Lung (tissue), 12 donors: ENCODE results near the gene TLE7. TPM values are rescaled to one million over a fixed set of nuclear protein-coding genes. Genes with fewer than 3 reads are reported as not detected.
A peak's percentile ranks its signal among the peaks of the same experiment; 100 is the strongest.

Experiments used
- ATAC-seq: fragments of 200-7000 bp; cut with Tn5 transposase; one replicate; pipeline ENCODE4 v1.9.1; 2020; ENCODE audit warnings: moderate number of reproducible peaks; ENCODE audit not compliant: insufficient read depth, low FRiP score
- DNase-seq, 3 donors: peaks; one replicate each; pipeline ENCODE4 v3.0.0-alpha.2; 2013 to 2017
- H3K27ac ChIP-seq, 2 donors: one replicate each; pipeline ENCODE4 v1.5.1; 2013; ENCODE audit warnings: mild to moderate bottlenecking in 2 of 2, moderate library complexity in 2 of 2, control low read depth in 1 of 2, inconsistent platforms in 1 of 2, low read depth in 1 of 2, low read length in 1 of 2
- H3K27me3 ChIP-seq, 3 donors: one replicate each; pipeline ENCODE4 v1.5.1; 2013; ENCODE audit warnings: low read length in 2 of 3; ENCODE audit not compliant: control insufficient read depth in 3 of 3, insufficient read depth in 3 of 3
- H3K36me3 ChIP-seq, 4 donors: one replicate each; pipeline ENCODE4 v1.5.1; 2013; ENCODE audit warnings: low read length in 4 of 4, mild to moderate bottlenecking in 1 of 4, moderate library complexity in 1 of 4; ENCODE audit not compliant: control insufficient read depth in 4 of 4, insufficient read depth in 4 of 4
- H3K4me1 ChIP-seq, 5 donors: one replicate each; pipeline ENCODE4 v1.5.1; 2013; ENCODE audit warnings: low read length in 5 of 5, mild to moderate bottlenecking in 2 of 5, moderate library complexity in 1 of 5; ENCODE audit not compliant: control insufficient read depth in 5 of 5, insufficient read depth in 5 of 5
- H3K4me3 ChIP-seq: one replicate; pipeline ENCODE4 v1.5.1; 2013; ENCODE audit warnings: mild to moderate bottlenecking, control low read depth, moderate library complexity
- H3K9ac ChIP-seq, 2 donors: one replicate each; pipeline ENCODE4 v1.5.1; 2013; ENCODE audit warnings: low read length in 2 of 2, control low read depth in 1 of 2; ENCODE audit not compliant: insufficient read depth in 1 of 2
- H3K9me3 ChIP-seq, 4 donors: one replicate each; pipeline ENCODE4 v1.5.1; 2013; ENCODE audit warnings: low read length in 3 of 4, mild to moderate bottlenecking in 1 of 4, moderate library complexity in 1 of 4; ENCODE audit not compliant: control insufficient read depth in 4 of 4, insufficient read depth in 3 of 4
- CTCF ChIP-seq: IDR thresholded peaks from 2 replicates; pipeline ENCODE4 v1.5.1; 2012; ENCODE audit warnings: mild to moderate bottlenecking; ENCODE audit errors: control extremely low read depth, extremely low read depth
- WGBS, 2 donors: extraction: QIAGEN DNeasy Blood & Tissue Kit; methylation state at CpG; one replicate each; pipeline ENCODE4 v1.1.7; 2013; 5-methylcytosine and 5-hydroxymethylcytosine counted together
- polyA plus RNA-seq, 2 donors: library from polyadenylated mRNA; stranded (reverse); fragments of 200-250 nt; gene quantifications; one replicate each; pipeline ENCODE4 v1.2.1, GENCODE V29; 2013
- total RNA-seq, 2 donors: library from RNA; depleted of rRNA in 1 of 2; stranded (reverse); fragments of >200 nt in 1 of 2; gene quantifications; one replicate each; pipeline ENCODE4 v1.2.1, GENCODE V29; 2014 to 2021
- donor health status: control.
- donor health status: control.
- donor health status: Bipolar disorder and iron deficiency.
- donor health status: healthy.
- donor health status: DM: yes; HTN: yes; CAD: no.

Gene TLE7
- total and polyA plus RNA-seq, 4 donors, result not detected

GRCh38 chr16:71479420-71479819 is 37.6 kb upstream of the TLE7 start:
- peak; percentile 15 to 33 (median 20) for DNase-seq
- peaks cover 0 to 26% (median 8%) of the 10 kb centered on the region in 4 donors for H3K36me3 ChIP-seq
- H3K9ac ChIP-seq, result no peak overlapping the region
- H3K4me3 ChIP-seq, result no peak overlapping the region
- no peak for TF ChIP-seq CTCF
- ATAC-seq, result no peak
- H3K4me1 ChIP-seq, result peaks cover 0 to 5% (median 3%) of the 10 kb centered on the region in 5 donors
- H3K27ac ChIP-seq, result no peak overlapping the region
- H3K9me3 ChIP-seq, result no peaks in the 10 kb centered on the region
- H3K27me3 ChIP-seq, result no peaks in the 10 kb centered on the region
- WGBS, 2 donors, result 65 to 80% methylated on average over 3 of the region's 3 CpGs

GRCh38 chr16:71476457-71477124 is 34.7 kb upstream of the TLE7 start:
- Histone ChIP-seq H3K4me1 (no peaks in the 10 kb centered on the region), H3K27ac (no peak overlapping the region), H3K36me3 (peaks cover 0 to 26% (median 9%) of the 10 kb centered on the region in 4 donors), H3K4me3 (no peak overlapping the region), H3K9me3 (no peaks in the 10 kb centered on the region), H3K9ac (no peak overlapping the region), H3K27me3 (no peaks in the 10 kb centered on the region)
- ATAC-seq (no peak), DNase-seq (no peak)
- TF ChIP-seq CTCF, result no peak
- WGBS, 2 donors, result 90 to 93% methylated on average over 4 of the region's 4 CpGs

- Histone ChIP-seq H3K36me3 (peaks cover 0 to 26% (median 10%) of the 10 kb centered on the region in 4 donors), H3K4me3 (no peak overlapping the region), H3K27ac (no peak overlapping the region), H3K9ac (no peak overlapping the region), H3K4me1 (no peaks in the 10 kb centered on the region), H3K27me3 (no peaks in the 10 kb centered on the region), H3K9me3 (no peaks in the 10 kb centered on the region)
- WGBS, 2 donors, result 91 to 94% methylated on average over 3 of the region's 3 CpGs
- no peak for TF ChIP-seq CTCF
- no peak for DNase-seq
- no peak for ATAC-seq
Measured at GRCh38 chr16:71474864-71475263, 33.0 kb upstream of the TLE7 start.

- H3K4me3 ChIP-seq, result no peak overlapping the region
- no peak for DNase-seq
- no peaks in the 10 kb centered on the region for H3K4me1 ChIP-seq
- no peak for ATAC-seq
- no peaks in the 10 kb centered on the region for H3K9me3 ChIP-seq
- H3K36me3 ChIP-seq, result peaks cover 0 to 26% (median 10%) of the 10 kb centered on the region in 4 donors
- H3K27me3 ChIP-seq, result no peaks in the 10 kb centered on the region
- TF ChIP-seq CTCF, result no peak
- no peak overlapping the region for H3K27ac ChIP-seq
- WGBS, 2 donors, result 95% methylated on average over 5 of the region's 5 CpGs
- H3K9ac ChIP-seq, result no peak overlapping the region
Measured at GRCh38 chr16:71473891-71474290, 32.0 kb upstream of the TLE7 start.
